Stomach (tissue), 4 donors: ENCODE data around the gene STIP1.

Source experiments
- EP300 ChIP-seq: sonication (generic); formaldehyde crosslinking; IDR thresholded peaks from one replicate; pipeline ENCODE4 v1.6.1; 2017; ENCODE audit warnings: antibody characterized with exemption
- POLR2A ChIP-seq, 4 donors: fragments of 450-650 bp; IDR thresholded peaks; one replicate each; pipeline ENCODE4 v1.6.1; 2016; ENCODE audit warnings: antibody characterized with exemption in 4 of 4, control low read depth in 2 of 4, mild to moderate bottlenecking in 1 of 4, moderate library complexity in 1 of 4
- POLR2AphosphoS5 ChIP-seq, 3 donors: sonication (generic); formaldehyde crosslinking; IDR thresholded peaks; one replicate each; pipeline ENCODE4 v1.6.1; 2016; ENCODE audit warnings: antibody characterized with exemption in 3 of 3
- TF ChIP-seq, protein P1 (sequence below), 7 experiments: fragments of 450-650 bp in 4 of 7; fragments of 200-600 bp in 3 of 7; sonication (generic) in 3 of 7; IDR thresholded peaks; one replicate each; pipeline ENCODE4 v1.5.1; 2016 to 2019; ENCODE audit warnings: antibody characterized with exemption in 7 of 7, control low read depth in 2 of 7, mild to moderate bottlenecking in 1 of 7

DNA sequence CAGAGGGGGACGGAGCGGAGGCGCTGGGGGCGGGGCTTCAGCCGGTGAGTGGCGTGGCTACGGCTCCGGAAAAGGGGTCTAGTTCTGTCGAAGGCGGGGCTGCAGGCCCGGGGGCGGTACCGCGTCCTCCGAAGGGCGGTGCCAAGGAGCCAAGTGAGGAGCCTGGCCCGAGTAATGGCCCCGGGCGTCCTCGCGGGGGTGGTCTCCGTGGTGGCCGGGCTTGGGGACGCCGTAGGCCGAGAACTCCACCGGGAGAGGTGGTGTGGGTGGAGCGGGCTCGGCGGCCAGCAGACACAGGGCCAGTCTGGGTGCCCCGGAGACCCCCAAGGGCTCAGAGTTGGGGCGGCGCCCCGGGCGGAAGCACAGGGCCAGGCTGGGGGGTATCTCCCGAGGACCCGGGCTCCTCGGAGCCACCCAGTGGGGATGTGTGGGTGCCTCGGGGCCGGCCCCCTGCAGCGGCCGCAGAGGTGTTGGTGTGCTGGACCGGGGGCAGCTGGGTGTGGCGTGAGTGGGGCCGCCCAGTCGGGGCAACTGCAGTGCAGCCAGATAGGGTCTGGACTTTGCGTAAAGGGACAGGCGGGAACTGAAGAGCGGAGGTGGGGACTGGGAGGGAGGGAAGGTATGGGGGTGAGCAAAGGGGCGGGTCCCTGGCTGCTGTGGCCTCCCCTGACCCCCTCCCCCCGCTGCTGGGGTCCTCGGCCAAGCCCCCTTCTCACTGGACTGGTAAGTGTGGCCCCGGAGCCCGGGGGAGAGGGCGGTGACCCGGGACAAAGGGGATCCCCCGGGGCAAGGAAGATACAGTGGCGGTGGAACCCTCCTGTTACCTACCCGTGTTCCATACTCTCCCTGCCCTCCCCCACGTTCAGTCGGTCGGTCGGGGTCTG is 55.8 kb downstream of the STIP1 start:
- TF ChIP-seq, protein P1, sequence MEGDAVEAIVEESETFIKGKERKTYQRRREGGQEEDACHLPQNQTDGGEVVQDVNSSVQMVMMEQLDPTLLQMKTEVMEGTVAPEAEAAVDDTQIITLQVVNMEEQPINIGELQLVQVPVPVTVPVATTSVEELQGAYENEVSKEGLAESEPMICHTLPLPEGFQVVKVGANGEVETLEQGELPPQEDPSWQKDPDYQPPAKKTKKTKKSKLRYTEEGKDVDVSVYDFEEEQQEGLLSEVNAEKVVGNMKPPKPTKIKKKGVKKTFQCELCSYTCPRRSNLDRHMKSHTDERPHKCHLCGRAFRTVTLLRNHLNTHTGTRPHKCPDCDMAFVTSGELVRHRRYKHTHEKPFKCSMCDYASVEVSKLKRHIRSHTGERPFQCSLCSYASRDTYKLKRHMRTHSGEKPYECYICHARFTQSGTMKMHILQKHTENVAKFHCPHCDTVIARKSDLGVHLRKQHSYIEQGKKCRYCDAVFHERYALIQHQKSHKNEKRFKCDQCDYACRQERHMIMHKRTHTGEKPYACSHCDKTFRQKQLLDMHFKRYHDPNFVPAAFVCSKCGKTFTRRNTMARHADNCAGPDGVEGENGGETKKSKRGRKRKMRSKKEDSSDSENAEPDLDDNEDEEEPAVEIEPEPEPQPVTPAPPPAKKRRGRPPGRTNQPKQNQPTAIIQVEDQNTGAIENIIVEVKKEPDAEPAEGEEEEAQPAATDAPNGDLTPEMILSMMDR (IDR thresholded peaks at IDR 0.05), result no peak
- TF ChIP-seq POLR2AphosphoS5 (IDR thresholded peaks at IDR 0.05) (peak in 2 of 3 donors; percentile 58 to 80), EP300 (no peak), POLR2A (IDR thresholded peaks at IDR 0.05) (no peak)
